ENCODE results near the gene LILRA6.
"Not testable (repeated sequence)": the region's sequence is repeated elsewhere in the genome, so short reads cannot be mapped to it uniquely, and the experiment has no call there.

GRCh38 chr19:54224619-54225018 is 18.0 kb downstream of the LILRA6 start:
- TF ChIP-seq POLR2A, CTCF (IDR thresholded peaks at IDR 0.05): not testable (repeated sequence)
